ENCODE measurements around the gene MAP2K1. TPM values are rescaled to one million over a fixed set of nuclear protein-coding genes. Genes with fewer than 3 reads are reported as not detected.
A peak's percentile ranks its signal among the peaks of the same experiment; 100 is the strongest.
"Not testable (repeated sequence)": the region's sequence is repeated elsewhere in the genome, so short reads cannot be mapped to it uniquely, and the experiment has no call there.

Gene MAP2K1
- polyA plus RNA-seq, 3 donors: 48.8 to 55.7 (median 50.0) TPM

DNA sequence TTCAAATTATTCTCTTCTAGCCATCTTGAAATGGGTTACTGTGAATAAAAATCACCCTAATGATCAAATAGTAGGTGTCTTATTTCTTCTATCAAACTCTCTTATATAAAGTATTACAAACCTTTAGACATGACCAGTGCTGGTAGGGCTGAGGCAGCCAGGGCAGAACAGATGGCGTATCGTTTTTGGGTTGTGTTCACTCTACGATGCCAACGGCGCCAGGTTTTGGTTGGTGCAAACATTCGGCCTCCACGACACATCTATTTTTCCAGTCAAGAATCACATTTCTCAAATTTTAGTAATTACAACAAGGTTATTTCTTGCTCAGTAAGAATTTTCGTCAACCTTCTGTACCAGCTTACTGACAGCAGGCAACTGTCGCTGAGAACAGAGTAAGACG is 115.8 kb downstream of the MAP2K1 start:
- DNase-seq (ENCODE audit: low read depth in 3 of 3, low spot score in 2 of 3): no peak

DNA sequence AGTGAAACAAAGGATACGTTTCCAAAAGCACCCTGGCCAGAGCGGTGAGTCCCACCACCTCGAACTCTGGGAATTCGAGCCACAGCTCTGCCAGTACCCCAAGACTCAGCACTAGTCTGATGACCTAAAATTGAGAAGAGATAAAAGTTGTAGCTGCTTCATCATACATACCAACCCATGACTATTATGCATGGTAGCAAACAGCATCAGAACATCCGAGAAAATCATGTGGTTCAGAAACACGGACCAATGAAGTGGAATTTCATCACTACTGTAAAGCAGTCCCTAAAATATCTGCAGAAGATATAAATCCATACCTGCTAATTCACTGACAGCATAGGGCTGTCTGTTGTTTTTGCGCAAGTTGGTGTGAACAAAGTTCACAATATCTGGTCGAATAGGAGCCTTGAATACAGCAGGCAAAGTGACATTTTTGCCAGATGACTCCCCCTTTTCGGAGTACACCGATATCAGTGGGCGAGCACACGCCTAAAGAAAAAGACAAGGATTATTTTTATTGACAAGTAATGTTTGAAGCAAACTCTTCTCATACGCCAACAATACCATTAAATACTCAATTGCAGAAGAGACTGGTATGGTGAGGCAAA is 116.4 kb downstream of the MAP2K1 start:
- DNase-seq (ENCODE audit: low read depth in 3 of 3, low spot score in 2 of 3): not testable (repeated sequence)

DNA sequence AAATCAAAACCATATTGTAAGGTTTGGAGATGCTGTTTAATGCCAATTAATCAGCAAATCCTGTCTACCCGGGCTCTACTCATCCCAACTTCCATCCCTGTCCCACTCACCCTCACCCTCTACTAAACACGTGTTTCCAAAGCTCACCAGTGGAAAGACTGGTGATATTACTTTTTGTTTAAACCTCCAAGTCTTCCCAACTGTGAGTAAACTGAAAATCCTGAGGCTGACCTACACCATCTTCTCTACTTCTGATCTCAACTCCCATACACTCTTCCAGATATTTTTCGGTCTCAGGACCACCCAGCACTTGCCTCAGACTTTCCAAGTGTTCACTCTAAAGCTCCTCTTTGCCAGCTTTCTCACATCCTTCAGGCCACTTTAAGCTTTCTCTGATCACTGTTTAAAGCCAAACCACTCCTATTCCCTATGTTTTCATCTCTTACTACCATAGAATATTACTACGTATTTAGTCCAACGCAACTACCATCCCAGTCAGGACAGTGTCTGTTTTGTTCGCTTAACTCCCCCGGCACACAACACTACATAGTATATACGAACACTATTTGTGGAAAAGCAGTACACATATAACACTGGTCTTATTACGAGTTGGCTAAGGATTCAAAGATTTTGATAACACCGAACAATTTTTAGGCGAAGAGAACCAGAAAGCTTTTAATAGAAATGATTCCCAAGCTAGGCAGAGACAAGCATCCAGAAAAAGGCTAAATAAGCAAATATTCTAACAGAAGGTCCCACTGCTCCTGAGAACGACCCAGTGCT is 117.3 kb downstream of the MAP2K1 start:
- DNase-seq (ENCODE audit: low read depth in 3 of 3, low spot score in 2 of 3): no peak

DNA sequence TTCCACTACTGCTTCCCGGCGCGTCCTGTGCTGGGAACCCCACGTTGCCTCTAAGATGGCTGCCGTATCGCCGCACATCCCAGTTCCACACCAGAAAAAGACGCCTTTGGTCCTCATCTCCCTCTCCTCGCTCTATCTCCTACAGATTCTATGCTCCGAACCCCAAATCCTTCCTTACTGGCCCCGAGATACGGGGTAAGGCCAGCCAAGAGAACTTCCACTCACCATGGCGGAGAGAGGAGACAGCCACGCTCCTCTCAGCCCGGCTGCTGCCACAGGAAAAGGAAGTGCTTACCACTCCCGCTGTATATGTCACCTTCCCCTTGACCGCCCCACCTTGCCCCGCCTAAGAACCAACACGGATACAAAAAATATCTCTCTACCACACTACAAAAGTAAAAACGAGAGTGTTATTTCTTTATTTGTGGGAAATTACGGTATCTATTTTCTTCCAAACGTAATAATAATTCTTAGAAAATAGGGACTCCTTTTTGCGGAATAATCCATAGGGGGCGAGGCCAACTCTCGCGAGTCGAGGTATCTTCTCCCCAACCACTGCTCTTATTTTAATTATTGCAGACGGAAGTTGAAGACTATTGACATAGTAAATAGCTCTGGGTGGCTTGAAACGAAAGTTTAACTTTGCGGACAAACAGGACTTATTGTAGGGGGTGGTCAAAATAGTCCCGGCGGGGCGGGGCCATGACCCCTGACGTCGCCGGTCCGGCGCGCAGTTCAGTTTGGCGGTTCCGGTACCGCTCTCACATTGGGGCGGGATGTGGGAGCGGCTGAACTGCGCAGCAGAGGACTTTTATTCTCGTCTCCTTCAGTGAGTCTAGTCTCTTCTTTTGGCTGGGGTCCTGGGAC is 118.1 kb downstream of the MAP2K1 start, which contains the start of the genes RPL4 and ZWILCH:
TSS of gene RPL4 (minus strand) at position 293 of the 867 bp plus-strand sequence. CDS start at position 228, 65 bp downstream.
TSS of gene ZWILCH (plus strand) at position 764 of the 867 bp plus-strand sequence. CDS start at position 777, 13 bp downstream.
- DNase-seq (ENCODE audit: low read depth in 3 of 3, low spot score in 2 of 3): peak; percentile 80 to 95 (median 82)

DNA sequence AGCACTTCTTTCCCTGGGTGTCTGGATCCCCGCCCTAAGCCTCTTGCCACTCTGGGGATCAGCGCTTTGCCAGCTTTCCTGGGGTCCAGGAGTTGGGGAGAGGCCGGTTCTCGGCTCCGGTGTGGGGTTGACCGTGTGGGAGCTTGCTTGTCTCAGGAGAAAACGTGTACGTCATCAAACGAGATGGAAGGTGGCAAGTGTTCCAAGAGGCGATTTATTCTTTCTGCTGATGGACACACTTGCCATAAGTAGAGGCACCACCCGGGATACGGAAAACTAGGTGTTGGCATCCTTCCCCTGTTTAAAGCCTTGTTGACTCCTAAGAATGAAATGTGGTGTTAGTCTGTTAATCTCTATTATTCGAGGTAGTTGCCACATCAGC is 118.7 kb downstream of the MAP2K1 start:
- DNase-seq (ENCODE audit: low read depth in 3 of 3, low spot score in 2 of 3): peak in 1 of 3 donors; percentile 36

DNA sequence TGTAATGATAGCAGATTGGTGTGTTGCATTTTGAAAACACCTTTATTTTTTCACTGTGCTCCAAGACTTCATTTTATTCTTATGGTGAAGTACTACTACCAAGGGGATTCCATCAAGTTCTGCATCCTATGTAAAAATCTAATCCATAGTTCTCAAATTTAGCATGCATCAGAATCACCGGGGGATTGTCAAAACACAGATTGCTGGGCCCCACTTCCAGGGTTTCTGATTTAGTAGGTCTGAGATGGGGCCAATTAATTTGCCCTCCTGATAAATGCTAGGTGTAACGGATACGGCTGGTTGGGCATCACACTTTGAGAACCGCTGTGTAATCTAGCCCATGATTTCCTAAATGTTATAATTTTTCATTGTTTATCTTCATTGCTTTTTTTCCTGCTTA is 119.1 kb downstream of the MAP2K1 start:
- DNase-seq (ENCODE audit: low read depth in 3 of 3, low spot score in 2 of 3): no peak

DNA sequence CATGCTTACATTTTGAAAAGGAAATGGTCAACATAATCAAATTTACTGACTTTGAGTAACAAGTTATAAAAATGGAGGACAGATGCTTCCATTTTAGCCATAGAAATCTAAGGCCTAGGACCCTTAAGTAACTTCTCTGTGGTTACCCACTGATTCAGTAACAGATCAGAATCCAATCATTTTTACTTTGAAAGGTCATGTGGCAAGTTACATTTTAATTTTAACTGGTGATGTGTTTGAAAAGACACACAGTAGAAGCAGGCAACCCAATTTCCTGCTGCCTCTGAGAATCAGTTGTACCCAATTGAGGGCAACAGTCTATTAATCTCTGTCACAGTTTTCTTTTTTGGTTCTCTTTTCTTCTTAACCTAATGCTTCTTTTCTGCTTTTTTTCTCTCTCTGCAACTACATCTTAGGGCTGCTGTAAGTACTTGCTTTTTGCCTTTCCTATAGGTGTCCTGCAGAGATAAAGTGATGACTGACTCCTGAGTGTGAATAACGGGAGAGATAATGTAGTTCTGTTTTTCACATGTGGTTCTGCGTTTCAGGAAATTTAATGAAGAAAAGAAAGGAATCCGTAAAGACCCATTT is 121.7 kb downstream of the MAP2K1 start:
- DNase-seq (ENCODE audit: low read depth in 3 of 3, low spot score in 2 of 3): no peak

DNA sequence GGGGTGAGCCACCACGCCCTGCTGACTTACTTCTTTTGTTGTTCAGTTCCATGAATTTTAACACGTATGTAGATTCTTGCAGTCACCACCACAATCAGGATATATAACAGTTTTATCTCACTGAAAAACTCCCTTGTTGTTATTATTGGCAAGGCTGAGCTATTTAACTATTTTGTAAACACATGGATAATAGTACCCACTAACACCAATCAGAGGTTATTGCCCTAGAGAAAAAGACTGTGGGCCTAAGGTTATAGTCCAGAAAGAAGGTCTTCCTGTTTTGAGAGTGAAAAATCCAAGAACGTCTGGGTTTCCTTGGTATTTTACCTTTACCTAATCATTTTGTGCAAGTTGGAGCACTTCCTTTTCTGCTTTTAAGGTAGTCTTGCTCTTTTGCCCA is 127.9 kb downstream of the MAP2K1 start:
- no peak for DNase-seq (ENCODE audit: low read depth in 3 of 3, low spot score in 2 of 3)

DNA sequence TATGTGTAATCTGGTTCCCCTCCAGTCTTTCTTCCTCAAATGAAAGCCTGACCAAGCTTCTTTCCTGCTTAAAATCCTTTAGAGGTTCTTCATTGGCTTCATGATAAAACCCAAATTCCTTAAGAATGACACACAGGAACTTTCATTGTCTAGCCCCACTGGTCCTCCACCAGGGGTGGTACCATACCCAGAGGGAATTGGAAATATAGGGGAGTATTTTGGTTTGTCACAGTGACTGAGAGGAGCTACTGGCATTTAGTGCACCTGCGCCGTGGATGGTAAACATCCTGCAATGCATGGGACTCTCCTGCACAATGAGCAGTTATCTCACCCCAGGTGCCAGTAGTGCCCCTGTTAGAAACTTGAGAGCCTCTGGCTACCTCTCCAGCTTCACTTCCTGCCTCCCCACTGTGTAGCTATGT is 129.2 kb downstream of the MAP2K1 start:
- DNase-seq (ENCODE audit: low read depth in 3 of 3, low spot score in 2 of 3): no peak

DNA sequence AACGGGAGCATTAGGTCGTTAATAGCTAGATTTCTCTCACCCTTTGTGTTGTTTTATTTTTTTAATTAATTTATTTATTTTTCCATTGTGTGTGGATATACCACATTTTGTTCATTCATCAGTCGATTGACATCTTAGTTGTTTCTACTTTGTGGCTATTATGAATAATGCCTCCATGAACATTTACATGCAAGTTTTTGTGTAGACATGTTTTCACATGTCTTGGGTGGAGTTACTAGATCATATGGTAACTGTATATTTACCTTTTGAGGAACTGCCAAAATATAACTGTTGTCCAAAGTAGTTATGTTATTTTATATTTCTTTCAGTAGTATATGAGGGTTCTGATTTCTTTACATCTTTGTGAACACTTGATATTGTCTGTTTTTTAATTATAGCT is 137.2 kb downstream of the MAP2K1 start:
- DNase-seq (ENCODE audit: low read depth in 3 of 3, low spot score in 2 of 3): no peak

DNA sequence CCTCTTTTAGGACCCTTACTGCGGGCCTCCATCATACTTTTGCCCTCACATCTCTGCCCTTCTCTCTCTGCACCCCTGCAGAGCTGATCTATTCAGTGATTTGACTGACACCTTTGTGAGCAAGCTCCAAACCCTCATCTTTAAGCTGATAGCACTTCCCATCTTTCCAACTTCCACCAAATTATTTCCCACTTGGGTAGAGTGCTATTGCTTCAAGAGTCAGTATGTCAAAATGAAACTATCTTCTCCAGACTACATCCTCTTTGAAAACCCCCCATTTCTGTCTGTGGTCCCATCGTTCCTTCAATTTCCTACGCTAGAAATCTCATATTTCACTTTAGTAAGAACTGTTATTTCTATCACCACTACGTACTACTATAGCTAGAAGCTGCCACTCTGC is 138.1 kb downstream of the MAP2K1 start:
- no peak for DNase-seq (ENCODE audit: low read depth in 3 of 3, low spot score in 2 of 3)

DNA sequence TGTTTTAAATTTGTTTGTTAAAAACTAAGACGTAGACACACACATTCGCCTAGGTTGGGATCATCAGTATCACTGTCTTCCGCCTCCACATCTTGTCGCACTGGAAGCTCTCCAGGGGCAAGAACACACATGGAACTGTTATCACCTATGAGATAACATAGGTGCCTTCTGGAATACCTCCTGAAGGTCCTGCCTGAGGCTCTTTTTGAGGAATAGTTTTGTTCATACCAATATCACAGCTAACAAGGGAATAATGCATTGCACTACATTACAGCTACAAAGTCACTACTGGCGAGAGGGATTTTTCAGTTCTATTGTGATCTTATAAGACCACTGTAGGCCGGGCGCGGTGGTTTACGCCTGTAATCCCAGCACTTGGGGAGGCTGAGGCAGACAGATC is 148.3 kb downstream of the MAP2K1 start:
- DNase-seq (ENCODE audit: low read depth in 3 of 3, low spot score in 2 of 3): no peak

Other genes starting within 250 kb of the MAP2K1 start
- gene MEGF11, start 133.2 kb upstream of the MAP2K1 start, polyA plus RNA-seq (ENCODE audit: insufficient read length in 3 of 3): 1 to 10 TPM; 1.8 to 2.1 (median 2.1) TPM
- 10 to 100 TPM; 35.9 to 41.5 (median 39.1) TPM for gene DIS3L, start 93.3 kb upstream of the MAP2K1 start, polyA plus RNA-seq (ENCODE audit: insufficient read length in 3 of 3)
- 10 to 100 TPM; 15.9 to 23.9 (median 17.1) TPM for gene TIPIN, start 30.2 kb upstream of the MAP2K1 start, polyA plus RNA-seq (ENCODE audit: insufficient read length in 3 of 3)
- 10 to 100 TPM; 42.9 to 46.1 (median 45.3) TPM for gene SNAPC5, start 110.8 kb downstream of the MAP2K1 start, polyA plus RNA-seq (ENCODE audit: insufficient read length in 3 of 3)
- 1,000 to 10,000 TPM; 3,858 to 3,922 (median 3,884) TPM for gene RPL4, start 117.9 kb downstream of the MAP2K1 start, polyA plus RNA-seq (ENCODE audit: insufficient read length in 3 of 3)
- 10 to 100 TPM; 21.2 to 30.2 (median 27.7) TPM for gene ZWILCH, start 118.4 kb downstream of the MAP2K1 start, polyA plus RNA-seq (ENCODE audit: insufficient read length in 3 of 3)
- gene LCTL, start 179.1 kb downstream of the MAP2K1 start, polyA plus RNA-seq (ENCODE audit: insufficient read length in 3 of 3): under 1 TPM; 0.06 to 0.31 (median 0.17) TPM

Data from right renal cortex interstitium (tissue), 3 donors.